HepG2 (cell line): ENCODE data around the gene GTF2H2C. TPM values are rescaled to one million over a fixed set of nuclear protein-coding genes. Genes with fewer than 3 reads are reported as not detected.
"Not testable (repeated sequence)": the region's sequence is repeated elsewhere in the genome, so short reads cannot be mapped to it uniquely, and the experiment has no call there.

ENCODE experiments used
- ATAC-seq: fragments of 200-7000 bp; cut with Tn5 transposase; 3 replicates; pipeline ENCODE4 v1.9.1; 2020; ENCODE audit warnings: mild to moderate bottlenecking, moderate library complexity
- BruUV-seq: library from RNA; stranded (reverse); fragments of 400-500 nt; replicated peaks from 2 replicates; lab custom pipeline; 2021; lab: Mats Ljungman, UMichigan
- CTCF ChIA-PET: fragments of 300-600 bp; formaldehyde crosslinking; extraction: SDS; loops from one replicate; lab custom pipeline; 2021; ENCODE audit warnings: low total read pairs, inconsistent platforms, low intra/inter-chr PET ratio; lab: Yijun Ruan, JAX
- POLR2A ChIA-PET: fragments of 350-600 bp; sonication (Branson Sonifier 250); formaldehyde crosslinking; loops from one replicate; lab custom pipeline; 2020; ENCODE audit warnings: antibody characterized with exemption, inconsistent platforms; lab: Yijun Ruan, JAX
- DNase-seq: peaks from one replicate; pipeline ENCODE4 v3.0.0-alpha.2; 2015; ENCODE audit warnings: low spot score
- FAIRE-seq: peaks from 3 replicates; lab custom pipeline; 2011; peaks lifted over from hg19 to GRCh38; lab: Jason Lieb, UNC
- H2AFZ ChIP-seq: one replicate; pipeline ENCODE4 v1.6.1; 2011; ENCODE audit warnings: low read length, inconsistent platforms
- H3K27ac ChIP-seq: fragments of 300-600 bp; 3 replicates; pipeline ENCODE4 v1.8.0; 2011; ENCODE audit warnings: mixed run types, mild to moderate bottlenecking, mixed read lengths, low read length, inconsistent platforms; ENCODE audit not compliant: insufficient read depth; ENCODE audit errors: extremely low read length
- H3K27me3 ChIP-seq, 2 experiments: fragments of 200-600 bp in 1 of 2; 2 replicates in 1 of 2; 3 replicates in 1 of 2; pipeline versions ENCODE4 v1.6.0 to v1.8.0; 2011; ENCODE audit warnings: low read length in 2 of 2, mild to moderate bottlenecking in 2 of 2, moderate library complexity in 2 of 2, inconsistent platforms in 1 of 2; ENCODE audit not compliant: insufficient read depth in 2 of 2, control insufficient read depth in 1 of 2
- H3K36me3 ChIP-seq, 2 experiments: fragments of 200-600 bp in 1 of 2; replicated peaks in 1 of 2; 2 replicates in 1 of 2; 3 replicates in 1 of 2; pipeline versions ENCODE4 v1.5.1 to v1.8.0; 2011; ENCODE audit warnings: low read length in 2 of 2, inconsistent platforms in 1 of 2; ENCODE audit not compliant: insufficient read depth in 2 of 2, control insufficient read depth in 1 of 2
- H3K4me1 ChIP-seq: 2 replicates; pipeline ENCODE4 v1.5.1; 2012; ENCODE audit warnings: low read length, inconsistent platforms; ENCODE audit not compliant: insufficient read depth
- H3K4me2 ChIP-seq: 2 replicates; pipeline ENCODE4 v1.6.0; 2011; ENCODE audit warnings: low read depth, low read length, inconsistent platforms
- H3K4me3 ChIP-seq, 3 experiments: fragments of 200-600 bp in 1 of 3; sonication (generic), shearing (Covaris generic) in 1 of 3; replicated peaks in 1 of 3; 2 replicates each; pipeline ENCODE4 v1.5.1; 2011 to 2016; ENCODE audit warnings: low read length in 3 of 3, inconsistent platforms in 2 of 3, low read depth in 2 of 3, mild to moderate bottlenecking in 2 of 3, control low read depth in 1 of 3, mixed read lengths in 1 of 3; ENCODE audit not compliant: insufficient read depth in 1 of 3
- H3K79me2 ChIP-seq: one replicate; pipeline ENCODE4 v1.6.1; 2011; ENCODE audit warnings: low read length, inconsistent platforms; ENCODE audit not compliant: insufficient read depth
- H3K9ac ChIP-seq: 2 replicates; pipeline ENCODE4 v1.6.0; 2011; ENCODE audit warnings: mild to moderate bottlenecking, low read depth, low read length, inconsistent platforms; ENCODE audit not compliant: insufficient read depth
- H3K9me3 ChIP-seq: 2 replicates; pipeline ENCODE4 v1.5.1; 2012; ENCODE audit warnings: mild to moderate bottlenecking, low read length
- H4K20me1 ChIP-seq: 2 replicates; pipeline ENCODE4 v1.6.0; 2011; ENCODE audit warnings: inconsistent platforms, mild to moderate bottlenecking, low read length, moderate library complexity; ENCODE audit not compliant: insufficient read depth
- CEBPG ChIP-seq: IDR thresholded peaks from 2 replicates; pipeline ENCODE4 v1.6.1; 2016
- GATAD2A ChIP-seq: IDR thresholded peaks from 2 replicates; pipeline ENCODE4 v1.6.1; 2016
- HNF4A ChIP-seq: sonication (generic); formaldehyde crosslinking; IDR thresholded peaks from 2 replicates; pipeline ENCODE4 v1.4.0; 2020; ENCODE audit warnings: missing genetic modification reagents
- NR2F6 ChIP-seq, 2 experiments: IDR thresholded peaks; 2 replicates each; pipeline ENCODE4 v1.6.1; 2016; ENCODE audit warnings: antibody characterized with exemption in 1 of 2, mild to moderate bottlenecking in 1 of 2
- RARA ChIP-seq: IDR thresholded peaks from 2 replicates; pipeline ENCODE4 v1.6.1; 2016; ENCODE audit warnings: missing genetic modification reagents, missing compliant biosample characterization
- WGBS: methylation state at CpG from one replicate; pipeline ENCODE4 v1.1.6; 2017; ENCODE audit warnings: low lambda C conversion rate; 5-methylcytosine and 5-hydroxymethylcytosine counted together
- in situ Hi-C: cut with HindIII; loops from 2 replicates; pipeline ENCODE4 v1.10.0; 2017; ENCODE audit warnings: low pct_unique_long_range_greater_than_20kb; ENCODE audit not compliant: extremely low pct_ligation_motif_present
- intact Hi-C: fragments of 100-400 bp; cut with micrococcal nuclease; formaldehyde crosslinking; loops from one replicate; pipeline ENCODE4 v1.10.0; 2022; ENCODE audit not compliant: unreplicated experiment
- polyA plus RNA-seq, 8 experiments: library from polyadenylated mRNA; depleted of rRNA in 3 of 8; stranded (reverse) in 7 of 8; unstranded in 1 of 8; fragments of >200 nt; fragmentation: Illumina TruSeq in 4 of 8; extraction: Trizol in 4 of 8; gene quantifications; 2 replicates each; pipeline versions ENCODE4 v1.2.1 to v1.2.3, GENCODE V29; 2011 to 2016; ENCODE audit warnings: low read depth in 4 of 8, missing spikeins in 1 of 8, mixed read lengths in 1 of 8; ENCODE audit not compliant: insufficient read depth in 1 of 8
- total RNA-seq, 5 experiments: library from RNA; depleted of rRNA; stranded (reverse); fragments of >200 nt; fragmentation: Illumina TruSeq; extraction: Trizol; gene quantifications; 2 replicates each; pipeline ENCODE4 v1.2.3, GENCODE V29; 2016; ENCODE audit warnings: low read depth in 1 of 5
- TF ChIP-seq, protein P1 (sequence below): IDR thresholded peaks from 2 replicates; pipeline ENCODE4 v1.4.0; 2020; ENCODE audit warnings: mild to moderate bottlenecking, missing genetic modification reagents

GTF2H2C gene
- total and polyA plus RNA-seq, 2 of the 13 experiments (the other 11 are each of a cell fraction or from before 2014, with no cell fraction given): 29.7 to 62.9 TPM

DNA sequence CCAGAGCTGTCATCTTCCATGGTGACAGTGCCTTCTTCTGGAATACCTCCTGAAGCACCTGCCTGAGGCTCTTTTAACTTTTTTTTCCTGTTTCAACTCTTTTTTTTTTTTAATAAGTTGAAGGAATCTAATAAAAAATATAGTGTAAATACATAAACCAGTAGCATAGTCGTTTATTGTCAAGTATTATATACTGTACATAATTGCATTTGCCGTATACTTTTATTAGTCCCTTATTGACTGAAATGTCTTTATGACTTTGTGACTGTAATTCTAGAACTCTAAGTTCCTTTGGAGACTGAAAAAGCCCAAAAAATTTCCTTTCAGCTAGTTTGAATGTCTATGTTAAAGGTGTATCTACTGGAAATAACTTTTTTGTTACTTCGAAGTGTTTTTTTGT is 22.1 kb upstream of the GTF2H2C start:
- DNase-seq, ATAC-seq, in situ Hi-C loops, FAIRE-seq, H2AFZ ChIP-seq, H3K27me3 ChIP-seq, POLR2A ChIA-PET, H3K4me2 ChIP-seq, CTCF ChIA-PET, intact Hi-C loops, H3K79me2 ChIP-seq, H3K27ac ChIP-seq, H3K36me3 ChIP-seq, H3K4me3 ChIP-seq, BruUV-seq, H3K9me3 ChIP-seq, H3K4me1 ChIP-seq, H3K9ac ChIP-seq, H4K20me1 ChIP-seq: not testable (repeated sequence)
- 84% methylated on average over 3 of the region's 3 CpGs for WGBS

DNA sequence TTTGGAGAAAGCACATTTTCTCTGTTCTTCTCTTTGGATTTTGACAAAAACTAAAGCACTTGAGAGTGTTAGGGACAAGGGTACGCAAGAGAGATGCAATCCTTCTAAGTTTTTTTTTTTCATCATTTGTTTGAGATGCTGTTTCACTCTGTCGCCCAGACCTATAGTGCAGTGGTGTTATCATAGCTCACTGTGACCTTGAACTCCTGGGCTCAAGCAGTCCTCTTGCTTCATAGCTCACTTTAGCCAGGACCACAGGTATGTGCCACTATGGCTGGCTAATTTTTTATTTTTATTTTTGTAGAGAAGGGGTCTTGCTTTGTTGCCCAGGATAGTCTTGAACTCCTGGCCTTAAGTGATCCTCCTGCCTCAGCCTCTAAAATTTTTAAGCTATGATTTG is 21.3 kb upstream of the GTF2H2C start:
- H3K4me3 ChIP-seq; H3K36me3 ChIP-seq; H3K4me1 ChIP-seq; H2AFZ ChIP-seq; POLR2A ChIA-PET; H3K27ac ChIP-seq; H4K20me1 ChIP-seq; H3K9ac ChIP-seq; BruUV-seq; intact Hi-C loops; DNase-seq; TF ChIP-seq NR2F6 (IDR thresholded peaks at IDR 0.05): not testable (repeated sequence)
- WGBS: 29% methylated on average over 2 of the region's 2 CpGs
- ATAC-seq: peak; percentile 91
- TF ChIP-seq HNF4A (CRISPR knock-in tag) (peak; percentile 49; the same call in 1 of the 2 replicates), GATAD2A (CRISPR knock-in tag) (peak; percentile 31; the same call in 1 of the 2 replicates), CEBPG (CRISPR knock-in tag) (peak; percentile 62), NR2F6 (CRISPR knock-in tag; IDR thresholded peaks at IDR 0.05) (peak; percentile 34; the same call in 1 of the 2 replicates), RARA (CRISPR knock-in tag) (peak; percentile 52; the same call in 1 of the 2 replicates)
- TF ChIP-seq, protein P1, sequence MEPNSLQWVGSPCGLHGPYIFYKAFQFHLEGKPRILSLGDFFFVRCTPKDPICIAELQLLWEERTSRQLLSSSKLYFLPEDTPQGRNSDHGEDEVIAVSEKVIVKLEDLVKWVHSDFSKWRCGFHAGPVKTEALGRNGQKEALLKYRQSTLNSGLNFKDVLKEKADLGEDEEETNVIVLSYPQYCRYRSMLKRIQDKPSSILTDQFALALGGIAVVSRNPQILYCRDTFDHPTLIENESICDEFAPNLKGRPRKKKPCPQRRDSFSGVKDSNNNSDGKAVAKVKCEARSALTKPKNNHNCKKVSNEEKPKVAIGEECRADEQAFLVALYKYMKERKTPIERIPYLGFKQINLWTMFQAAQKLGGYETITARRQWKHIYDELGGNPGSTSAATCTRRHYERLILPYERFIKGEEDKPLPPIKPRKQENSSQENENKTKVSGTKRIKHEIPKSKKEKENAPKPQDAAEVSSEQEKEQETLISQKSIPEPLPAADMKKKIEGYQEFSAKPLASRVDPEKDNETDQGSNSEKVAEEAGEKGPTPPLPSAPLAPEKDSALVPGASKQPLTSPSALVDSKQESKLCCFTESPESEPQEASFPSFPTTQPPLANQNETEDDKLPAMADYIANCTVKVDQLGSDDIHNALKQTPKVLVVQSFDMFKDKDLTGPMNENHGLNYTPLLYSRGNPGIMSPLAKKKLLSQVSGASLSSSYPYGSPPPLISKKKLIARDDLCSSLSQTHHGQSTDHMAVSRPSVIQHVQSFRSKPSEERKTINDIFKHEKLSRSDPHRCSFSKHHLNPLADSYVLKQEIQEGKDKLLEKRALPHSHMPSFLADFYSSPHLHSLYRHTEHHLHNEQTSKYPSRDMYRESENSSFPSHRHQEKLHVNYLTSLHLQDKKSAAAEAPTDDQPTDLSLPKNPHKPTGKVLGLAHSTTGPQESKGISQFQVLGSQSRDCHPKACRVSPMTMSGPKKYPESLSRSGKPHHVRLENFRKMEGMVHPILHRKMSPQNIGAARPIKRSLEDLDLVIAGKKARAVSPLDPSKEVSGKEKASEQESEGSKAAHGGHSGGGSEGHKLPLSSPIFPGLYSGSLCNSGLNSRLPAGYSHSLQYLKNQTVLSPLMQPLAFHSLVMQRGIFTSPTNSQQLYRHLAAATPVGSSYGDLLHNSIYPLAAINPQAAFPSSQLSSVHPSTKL (CRISPR knock-in tag): peak; percentile 20; the same call in 1 of the 2 replicates
- TF ChIP-seq, all 625 proteins: peak for 6; not testable (repeated sequence) for 619
- H3K27me3 ChIP-seq, H3K4me2 ChIP-seq, H3K79me2 ChIP-seq, in situ Hi-C loops, H3K9me3 ChIP-seq, CTCF ChIA-PET: not testable (repeated sequence)
- peak; percentile 80 for FAIRE-seq

DNA sequence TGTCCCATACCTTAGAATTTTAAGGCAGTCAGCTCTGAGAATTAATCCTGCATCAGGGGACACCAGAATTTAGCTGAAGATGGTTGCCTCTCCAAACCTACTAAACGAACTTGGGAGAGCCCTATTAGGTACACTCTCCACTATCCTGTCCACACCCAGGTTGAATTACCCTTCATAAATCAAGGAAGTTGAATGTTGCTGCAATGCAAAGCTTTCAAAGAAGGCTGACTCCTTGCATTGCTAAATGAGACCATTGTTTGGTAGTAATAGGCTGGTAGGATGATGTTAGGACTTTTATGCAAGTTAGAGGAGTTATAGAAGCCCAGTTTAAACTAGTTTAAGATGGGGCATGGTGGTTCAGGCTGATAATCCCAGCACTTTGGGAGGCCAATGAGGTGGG is 18.6 kb upstream of the GTF2H2C start:
- H4K20me1 ChIP-seq, H3K4me3 ChIP-seq, FAIRE-seq, H3K27ac ChIP-seq, CTCF ChIA-PET, H3K4me1 ChIP-seq, H3K9ac ChIP-seq, H3K27me3 ChIP-seq, H3K79me2 ChIP-seq, in situ Hi-C loops, H3K4me2 ChIP-seq, BruUV-seq, H3K36me3 ChIP-seq, H2AFZ ChIP-seq, intact Hi-C loops, DNase-seq, POLR2A ChIA-PET, H3K9me3 ChIP-seq, ATAC-seq: not testable (repeated sequence)
- WGBS: no CpG with 5 or more reads among the region's 1 CpG
